PC-3 (cell line): ENCODE measurements around the gene USP9Y. TPM values are rescaled to one million over a fixed set of nuclear protein-coding genes. Genes with fewer than 3 reads are reported as not detected.

Experiments
- ATAC-seq: fragments of 200-7000 bp; cut with Tn5 transposase; 2 replicates; pipeline ENCODE4 v1.9.1; 2020; ENCODE audit warnings: mild to moderate bottlenecking, moderate library complexity
- BruUV-seq: library from RNA; stranded (reverse); fragments of 400-500 nt; replicated peaks from 2 replicates; lab custom pipeline; 2021; lab: Mats Ljungman, UMichigan
- CTCF ChIA-PET: fragments of 300-600 bp; sonication (Branson Sonifier 250); formaldehyde crosslinking; loops from one replicate; lab custom pipeline; 2022; ENCODE audit warnings: antibody characterized with exemption; lab: Charles Lee
- POLR2A ChIA-PET: fragments of 300-600 bp; sonication (Branson Sonifier 250); formaldehyde crosslinking; loops from one replicate; lab custom pipeline; 2022; ENCODE audit warnings: antibody characterized with exemption; ENCODE audit not compliant: unreplicated experiment; lab: Charles Lee
- DNase-seq: peaks from one replicate; pipeline ENCODE4 v3.0.0-alpha.2; 2015
- H2AFZ ChIP-seq: fragments of 300-600 bp; sonication (generic); 2 replicates; pipeline ENCODE4 v1.6.0; 2016; ENCODE audit warnings: antibody characterized with exemption, low read length
- H3F3A ChIP-seq: fragments of 300-600 bp; sonication (generic); one replicate; pipeline ENCODE4 v1.6.0; 2017; ENCODE audit warnings: antibody characterized with exemption, low read length, control low read depth, mild to moderate bottlenecking; ENCODE audit not compliant: unreplicated experiment
- H3K27ac ChIP-seq: fragments of 300-600 bp; sonication (generic); 2 replicates; pipeline ENCODE4 v1.5.1; 2016; ENCODE audit warnings: mild to moderate bottlenecking, low read length
- H3K27me3 ChIP-seq: fragments of 300-600 bp; sonication (generic); 2 replicates; pipeline ENCODE4 v1.6.1; 2016; ENCODE audit warnings: low read length, mixed read lengths
- H3K36me3 ChIP-seq: fragments of 300-600 bp; sonication (generic); 2 replicates; pipeline ENCODE4 v1.6.1; 2016; ENCODE audit warnings: low read depth, mixed run types, low read length, mixed read lengths
- H3K4me1 ChIP-seq: fragments of 300-600 bp; sonication (generic); 2 replicates; pipeline ENCODE4 v1.5.1; 2016; ENCODE audit warnings: low read length; ENCODE audit not compliant: insufficient read depth
- H3K4me2 ChIP-seq: fragments of 300-600 bp; sonication (generic); 2 replicates; pipeline ENCODE4 v1.6.0; 2016; ENCODE audit warnings: low read length
- H3K4me3 ChIP-seq: fragments of 300-600 bp; sonication (generic); 2 replicates; pipeline ENCODE4 v1.5.1; 2016; ENCODE audit warnings: mild to moderate bottlenecking, low read length, mixed read lengths
- H3K79me2 ChIP-seq: fragments of 300-600 bp; sonication (generic); 2 replicates; pipeline ENCODE4 v1.6.1; 2017; ENCODE audit warnings: low read length, mixed read lengths
- H3K9ac ChIP-seq: fragments of 300-600 bp; sonication (generic); 2 replicates; pipeline ENCODE4 v1.6.0; 2016; ENCODE audit warnings: mild to moderate bottlenecking, low read length
- H3K9me2 ChIP-seq: fragments of 300-600 bp; sonication (generic); replicated peaks from 2 replicates; pipeline ENCODE4 v1.6.1; 2016; ENCODE audit warnings: mixed run types, low read length, mixed read lengths
- H3K9me3 ChIP-seq: fragments of 300-600 bp; sonication (generic); 2 replicates; pipeline ENCODE4 v1.6.1; 2016; ENCODE audit warnings: low read length, mixed read lengths
- H4K20me1 ChIP-seq: fragments of 300-600 bp; sonication (generic); 2 replicates; pipeline ENCODE4 v1.6.1; 2016; ENCODE audit warnings: low read length, mixed read lengths
- CTCF ChIP-seq: fragments of 300-600 bp; sonication (generic); conservative IDR thresholded peaks from 2 replicates; pipeline ENCODE4 v1.5.1; 2017; ENCODE audit warnings: antibody characterized with exemption, low read depth, mild to moderate bottlenecking, low read length
- EZH2 ChIP-seq: fragments of 300-600 bp; sonication (generic); IDR thresholded peaks from one replicate; pipeline ENCODE4 v1.6.1; 2017; ENCODE audit warnings: antibody characterized with exemption, mild to moderate bottlenecking, low read length; ENCODE audit not compliant: unreplicated experiment
- EZH2phosphoT487 ChIP-seq: fragments of 300-600 bp; sonication (generic); IDR thresholded peaks from 2 replicates; pipeline ENCODE4 v1.6.1; 2018; ENCODE audit warnings: mild to moderate bottlenecking, antibody characterized with exemption, low read length, borderline replicate concordance
- intact Hi-C: fragments of 100-400 bp; cut with micrococcal nuclease; formaldehyde crosslinking; loops from 2 replicates; pipeline ENCODE4 v1.9.0; 2023
- total RNA-seq: library from RNA; depleted of rRNA; stranded (reverse); fragments of >200 nt; gene quantifications from 2 replicates; pipeline ENCODE4 v1.2.3, GENCODE V29; 2014

The USP9Y gene
- total RNA-seq, 1 experiment from 2014 or later, result not detected

- H3K79me2 ChIP-seq, result no peaks in the 10 kb centered on the region
- no peaks in the 10 kb centered on the region for H3K9me2 ChIP-seq
- no peaks in the 10 kb centered on the region for H3K36me3 ChIP-seq
- H3K4me2 ChIP-seq, result no peak overlapping the region
- no peak overlapping the region for H3K27ac ChIP-seq
- ChIA-PET POLR2A (no interaction called here), CTCF (no interaction called here)
- no peak overlapping the region for H2AFZ ChIP-seq
- no TSS peak for BruUV-seq
- H3K4me1 ChIP-seq, result no peaks in the 10 kb centered on the region
- H3K4me3 ChIP-seq, result no peak overlapping the region
- H3K27me3 ChIP-seq, result no peaks in the 10 kb centered on the region
- no peaks in the 10 kb centered on the region for H3K9me3 ChIP-seq
- intact Hi-C loops, result no loop called here
- DNase-seq, result no peak
- no peak for ATAC-seq
- no peak overlapping the region for H3K9ac ChIP-seq
- no peaks in the 10 kb centered on the region for H3F3A ChIP-seq
- TF ChIP-seq EZH2, result no peak
- TF ChIP-seq CTCF, result no peak
- TF ChIP-seq EZH2phosphoT487, result no peak
- H4K20me1 ChIP-seq, result no peaks in the 10 kb centered on the region
Observed at GRCh38 chrY:12784521-12784920, 83.5 kb downstream of the USP9Y start.

- POLR2A ChIA-PET, result no interaction called here
- intact Hi-C loops, result no loop called here
Observed at GRCh38 chrY:12793999-12794398, 93.0 kb downstream of the USP9Y start.

More at GRCh38 chrY:12793999-12794398, 93.0 kb downstream of the USP9Y start:
- Histone ChIP-seq H3K9ac (no peak overlapping the region), H3K36me3 (no peaks in the 10 kb centered on the region), H3K27me3 (no peaks in the 10 kb centered on the region), H3F3A (no peaks in the 10 kb centered on the region), H3K4me2 (no peak overlapping the region), H3K9me3 (no peaks in the 10 kb centered on the region), H3K4me1 (no peaks in the 10 kb centered on the region), H3K9me2 (no peaks in the 10 kb centered on the region), H2AFZ (no peak overlapping the region), H3K27ac (no peak overlapping the region), H3K79me2 (no peaks in the 10 kb centered on the region), H4K20me1 (no peaks in the 10 kb centered on the region), H3K4me3 (no peak overlapping the region)
- no TSS peak for BruUV-seq
- no peak for DNase-seq
- no peak for ATAC-seq
- no peak for TF ChIP-seq EZH2phosphoT487
- no peak for TF ChIP-seq CTCF
- no peak for TF ChIP-seq EZH2
- CTCF ChIA-PET, result no interaction called here
